LHCN-M2 (cell line): ENCODE data around the gene CRIP1. TPM values are rescaled to one million over a fixed set of nuclear protein-coding genes. Genes with fewer than 3 reads are reported as not detected.

Experiments used
- DNase-seq: peaks from one replicate; pipeline ENCODE4 v3.0.0-alpha.2; 2012; ENCODE audit warnings: low read depth
- total RNA-seq: library from RNA; depleted of rRNA; stranded (reverse); fragments of >200 nt; gene quantifications from 2 replicates; pipeline ENCODE4 v1.2.3, GENCODE V29; 2014; rRNA removed

Gene CRIP1
- total RNA-seq, 1 experiment from 2014 or later = not detected

DNA sequence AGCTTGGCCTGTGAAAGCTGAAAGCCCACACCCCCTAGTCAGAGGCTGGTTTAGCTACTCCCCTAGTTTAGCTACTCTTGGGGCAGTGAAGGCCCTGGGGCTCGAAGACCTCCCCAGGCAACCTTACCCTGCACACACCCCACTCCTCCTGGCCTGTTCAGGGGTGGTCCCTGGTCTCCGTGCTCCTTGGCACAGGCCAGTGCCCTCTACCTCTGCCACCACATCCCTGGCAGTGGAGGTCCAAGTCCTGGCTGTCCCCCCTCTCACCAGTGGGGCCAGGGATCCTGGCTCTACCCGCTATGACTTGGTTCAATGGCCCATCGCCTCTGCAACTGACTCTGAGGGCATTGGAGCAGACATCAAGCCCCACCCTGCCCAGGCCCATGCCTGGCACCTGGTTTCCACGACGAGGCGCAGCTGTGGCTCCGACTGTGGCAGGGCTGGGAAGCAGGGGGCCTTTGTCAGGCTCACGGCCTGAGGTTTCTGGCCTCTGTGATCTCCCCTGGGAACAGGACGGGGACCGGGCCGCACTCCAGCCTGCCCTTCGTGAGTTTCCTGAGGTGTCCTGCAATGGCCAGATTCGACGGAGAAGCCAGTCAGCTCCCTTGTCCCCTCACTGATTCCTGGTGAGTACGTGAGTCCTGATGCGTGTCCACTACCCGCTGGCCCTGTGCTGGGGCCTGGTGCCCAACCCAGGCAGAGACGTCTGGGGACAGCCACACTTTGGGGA is 45.4 kb downstream of the CRIP1 start:
- no peak for DNase-seq

DNA sequence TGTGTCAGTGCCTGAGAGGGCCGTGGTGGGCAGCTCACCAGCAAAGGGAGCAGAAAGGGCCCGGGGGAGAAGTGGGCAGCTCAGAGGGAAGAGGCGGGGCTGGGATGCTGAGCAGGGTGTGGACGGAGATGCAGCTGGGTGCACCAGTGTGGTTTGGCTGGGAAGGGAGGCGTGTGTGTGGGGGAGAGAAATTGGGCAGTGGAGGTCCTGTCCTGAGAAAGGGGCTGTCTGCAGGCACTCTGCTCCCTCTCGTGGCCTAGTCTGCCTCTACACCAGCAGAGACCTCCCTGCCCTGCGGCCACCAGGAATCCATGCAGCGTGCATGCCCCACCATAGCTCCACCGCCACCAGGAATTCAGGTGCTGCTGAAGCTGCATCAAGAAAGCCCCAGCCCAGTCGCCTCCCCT is 46.1 kb downstream of the CRIP1 start:
- DNase-seq = no peak

DNA sequence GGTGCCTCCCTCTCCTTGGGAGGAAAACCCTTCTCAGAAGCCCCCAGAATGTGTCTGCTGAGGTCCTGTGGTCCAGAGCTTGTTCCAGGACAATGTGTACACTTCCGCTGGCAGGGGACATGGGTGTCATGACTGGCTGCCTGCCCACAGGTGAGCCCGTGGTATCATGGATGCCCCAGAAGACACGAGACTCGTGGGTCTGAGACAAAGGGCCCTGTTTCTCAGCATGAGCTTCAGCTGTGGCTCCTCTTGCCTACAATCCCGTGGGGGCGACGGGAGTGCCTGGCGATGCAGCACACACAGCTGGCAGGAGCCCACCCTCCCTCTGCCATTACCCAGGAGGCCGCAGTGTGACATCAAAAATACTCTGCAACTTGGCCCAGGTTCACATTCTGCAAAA is 46.7 kb downstream of the CRIP1 start:
- DNase-seq = no peak

DNA sequence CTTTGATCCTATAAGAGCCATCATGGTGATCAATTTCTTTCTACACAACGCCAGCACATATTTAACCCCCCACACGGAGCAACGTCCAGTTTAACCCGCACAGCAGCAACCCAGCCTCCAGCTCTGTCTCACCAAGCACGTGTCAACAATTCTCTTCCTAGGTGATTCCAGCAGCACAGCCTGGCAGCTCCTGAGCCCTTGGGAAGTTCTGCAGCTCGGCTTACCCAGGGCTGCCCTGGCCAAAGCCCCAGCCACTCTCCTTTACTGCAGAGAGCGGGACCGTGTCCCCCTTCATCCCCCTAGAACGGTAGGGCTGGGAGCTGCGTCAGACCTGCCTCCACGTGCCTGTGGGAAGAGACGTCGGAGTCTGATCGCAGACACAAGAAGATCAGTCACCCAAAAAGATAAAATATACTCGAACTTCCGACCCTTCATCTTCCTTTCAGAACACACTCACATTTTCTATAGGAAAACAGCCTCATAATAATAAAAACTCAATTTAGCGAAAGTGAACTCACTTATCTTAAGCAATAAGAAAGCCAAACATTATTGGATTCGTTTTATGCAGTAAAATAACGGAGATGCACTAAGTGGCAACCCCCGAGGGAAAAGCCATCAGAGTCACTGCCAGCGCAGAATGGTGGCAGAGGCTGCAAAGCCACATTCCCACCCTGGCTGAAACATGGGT is 47.3 kb downstream of the CRIP1 start:
- DNase-seq = no peak

DNA sequence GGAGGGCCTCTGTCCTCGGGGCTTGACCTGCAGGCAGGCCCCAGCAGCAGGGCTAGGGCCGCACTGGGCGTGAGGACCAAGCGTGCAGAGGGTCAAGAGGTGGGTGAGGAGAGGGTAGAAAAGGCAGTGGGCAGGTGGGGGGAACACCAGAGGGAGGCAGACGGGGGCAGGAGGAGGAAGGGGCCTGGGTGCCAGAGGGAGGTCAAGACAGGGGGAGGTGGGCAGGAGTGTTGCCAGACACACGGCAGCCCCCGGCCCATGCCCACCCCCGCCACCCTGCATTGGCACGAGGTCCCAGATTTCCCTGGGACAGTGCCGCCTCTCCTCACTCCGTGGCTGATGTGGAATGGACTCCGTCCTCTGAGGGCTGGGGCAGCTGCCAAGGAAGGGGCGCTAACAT is 47.9 kb downstream of the CRIP1 start:
- DNase-seq = no peak

DNA sequence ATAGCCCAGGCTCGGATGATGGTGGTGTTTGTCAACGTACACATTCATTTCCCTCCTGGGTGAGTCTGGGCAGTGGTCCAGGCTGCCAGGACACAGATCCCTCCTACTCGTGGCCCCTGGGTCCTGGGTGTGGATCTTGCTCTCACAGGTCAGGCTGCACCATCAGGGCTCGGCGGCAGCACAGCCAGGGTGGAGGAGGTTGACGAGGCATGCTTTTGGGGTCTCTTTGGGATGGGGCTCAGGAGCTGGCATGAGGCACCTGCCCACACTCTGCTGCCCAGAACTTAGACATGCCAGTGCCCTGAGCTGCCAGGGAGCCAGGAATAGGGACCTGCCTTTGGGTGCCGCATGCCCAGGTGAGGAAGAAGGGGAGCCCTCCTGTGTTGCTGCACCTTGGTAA is 49.4 kb downstream of the CRIP1 start:
- DNase-seq = no peak

DNA sequence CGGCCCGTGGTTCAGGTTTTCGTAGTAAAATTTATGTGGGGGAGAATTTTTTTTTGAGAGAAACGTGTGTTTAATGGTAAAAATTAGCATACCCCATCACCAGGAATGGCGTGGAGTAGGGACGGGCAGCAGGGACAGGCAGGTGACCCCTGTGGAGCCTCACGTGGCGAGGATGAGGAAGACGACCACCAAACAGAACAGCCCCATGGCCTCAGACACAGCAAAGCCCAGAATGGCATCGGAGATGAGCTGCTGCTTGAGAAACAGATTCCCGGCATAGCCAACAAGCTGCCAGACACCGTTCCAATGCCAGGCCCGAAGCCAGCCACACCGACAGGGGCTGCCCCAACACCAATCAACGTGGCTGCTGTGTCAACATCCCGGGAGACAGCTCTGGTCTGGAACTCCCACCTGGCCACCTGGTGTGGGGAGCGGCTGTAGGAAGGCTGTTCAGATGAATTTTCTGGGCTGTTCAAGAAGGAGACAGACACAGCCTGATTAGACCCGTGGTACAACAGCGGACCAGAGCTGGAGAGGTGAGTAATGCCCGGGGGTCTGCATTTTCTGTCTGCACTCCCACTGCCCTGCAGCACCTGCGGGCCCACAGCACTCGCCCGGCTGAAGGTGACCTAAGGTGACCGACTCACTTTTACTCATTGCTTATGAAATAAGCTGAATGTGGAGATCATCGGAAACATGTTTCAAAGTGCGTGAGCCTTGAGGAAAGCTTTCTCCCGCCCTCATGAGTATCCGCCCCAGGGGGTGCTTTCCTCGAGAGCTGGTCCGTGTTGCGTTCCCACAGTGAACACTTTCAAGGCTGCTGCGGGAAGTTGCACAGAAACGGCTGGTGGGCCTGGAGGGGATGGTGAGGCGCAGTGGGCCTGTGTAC is 50.2 kb downstream of the CRIP1 start:
- DNase-seq = no peak

DNA sequence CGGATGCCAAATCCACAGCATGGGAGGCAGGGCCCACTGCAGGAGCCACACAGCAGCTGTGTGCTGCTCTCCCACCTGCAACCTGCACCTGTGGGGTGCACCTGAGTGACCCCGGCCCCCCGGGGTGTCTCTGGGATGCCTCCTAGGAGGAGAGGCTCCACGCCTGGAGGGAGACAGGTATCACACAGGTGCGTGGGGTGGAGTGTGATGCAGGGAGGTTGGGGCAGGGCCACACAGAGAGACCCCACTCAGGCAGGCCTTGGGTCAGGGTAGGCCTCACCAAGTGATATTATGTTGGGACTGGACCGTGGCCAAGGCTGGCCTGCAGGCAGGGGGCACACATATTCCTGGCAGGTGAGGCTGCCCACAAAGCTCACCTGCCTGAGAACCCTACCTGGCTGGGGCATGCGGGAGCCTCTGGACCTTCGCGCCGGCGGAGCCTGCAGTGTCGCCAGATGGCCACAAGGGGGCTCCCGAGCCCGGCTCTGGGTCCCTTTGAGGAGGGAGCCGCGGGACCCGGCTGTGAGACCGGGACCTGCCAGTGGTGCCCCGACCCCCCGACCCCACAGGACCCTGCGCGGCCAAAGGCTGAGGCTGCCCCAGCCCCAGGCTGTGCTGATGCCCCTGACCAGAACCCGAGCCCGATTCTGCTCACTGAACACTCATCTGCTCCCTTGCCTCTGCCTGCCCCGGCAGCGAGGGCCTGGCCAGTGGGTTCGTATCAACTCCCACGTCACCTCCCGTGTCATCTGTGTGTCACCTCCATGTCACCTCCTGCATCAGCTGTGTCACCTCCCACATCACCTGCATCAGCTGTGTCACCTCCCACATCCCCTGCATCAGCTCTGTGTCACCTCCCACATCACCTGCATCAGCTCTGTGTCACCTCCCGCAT is 51.1 kb downstream of the CRIP1 start:
- DNase-seq = no peak

Other genes with a start within 250 kb of the CRIP1 start
- gene BTBD6, start 238.4 kb upstream of the CRIP1 start, total RNA-seq = 45.1 and 54.7 TPM in 2 replicates
- 28.2 and 30.1 TPM in 2 replicates for gene BRF1, start 185.9 kb upstream of the CRIP1 start, total RNA-seq
- gene PACS2, start 172.1 kb upstream of the CRIP1 start, total RNA-seq = 39.6 and 45.3 TPM in 2 replicates
- 0.06 TPM in 1 of 2 replicates, not detected in the other for gene TEX22, start 88.3 kb upstream of the CRIP1 start, total RNA-seq
- 46.7 and 47.9 TPM in 2 replicates for gene MTA1, start 67.1 kb upstream of the CRIP1 start, total RNA-seq
- gene CRIP2, start 12.1 kb upstream of the CRIP1 start, total RNA-seq = 152 and 159 TPM in 2 replicates
- 25.5 and 29.0 TPM in 2 replicates for gene TEDC1, start 4.4 kb downstream of the CRIP1 start, total RNA-seq
- gene TMEM121, start 39.7 kb downstream of the CRIP1 start, total RNA-seq = 11.0 and 12.2 TPM in 2 replicates